HepG2 (cell line): ENCODE measurements around the gene TEDC1. TPM values are rescaled to one million over a fixed set of nuclear protein-coding genes. Genes with fewer than 3 reads are reported as not detected.

Experiments
- ATAC-seq: fragments of 200-7000 bp; cut with Tn5 transposase; 3 replicates; pipeline ENCODE4 v1.9.1; 2020; ENCODE audit warnings: mild to moderate bottlenecking, moderate library complexity
- BruUV-seq: library from RNA; stranded (reverse); fragments of 400-500 nt; replicated peaks from 2 replicates; lab custom pipeline; 2021; lab: Mats Ljungman, UMichigan
- CTCF ChIA-PET: fragments of 300-600 bp; formaldehyde crosslinking; extraction: SDS; loops from one replicate; lab custom pipeline; 2021; ENCODE audit warnings: low total read pairs, inconsistent platforms, low intra/inter-chr PET ratio; lab: Yijun Ruan, JAX
- POLR2A ChIA-PET: fragments of 350-600 bp; sonication (Branson Sonifier 250); formaldehyde crosslinking; loops from one replicate; lab custom pipeline; 2020; ENCODE audit warnings: antibody characterized with exemption, inconsistent platforms; lab: Yijun Ruan, JAX
- DNase-seq: peaks from one replicate; pipeline ENCODE4 v3.0.0-alpha.2; 2015; ENCODE audit warnings: low spot score
- FAIRE-seq: peaks from 3 replicates; lab custom pipeline; 2011; peaks lifted over from hg19 to GRCh38; lab: Jason Lieb, UNC
- H2AFZ ChIP-seq: one replicate; pipeline ENCODE4 v1.6.1; 2011; ENCODE audit warnings: low read length, inconsistent platforms
- H3K27ac ChIP-seq: fragments of 300-600 bp; 3 replicates; pipeline ENCODE4 v1.8.0; 2011; ENCODE audit warnings: mixed run types, mild to moderate bottlenecking, mixed read lengths, low read length, inconsistent platforms; ENCODE audit not compliant: insufficient read depth; ENCODE audit errors: extremely low read length
- H3K27me3 ChIP-seq, 2 experiments: fragments of 200-600 bp in 1 of 2; 2 replicates in 1 of 2; 3 replicates in 1 of 2; pipeline versions ENCODE4 v1.6.0 to v1.8.0; 2011; ENCODE audit warnings: low read length in 2 of 2, mild to moderate bottlenecking in 2 of 2, moderate library complexity in 2 of 2, inconsistent platforms in 1 of 2; ENCODE audit not compliant: insufficient read depth in 2 of 2, control insufficient read depth in 1 of 2
- H3K36me3 ChIP-seq, 2 experiments: fragments of 200-600 bp in 1 of 2; replicated peaks in 1 of 2; 2 replicates in 1 of 2; 3 replicates in 1 of 2; pipeline versions ENCODE4 v1.5.1 to v1.8.0; 2011; ENCODE audit warnings: low read length in 2 of 2, inconsistent platforms in 1 of 2; ENCODE audit not compliant: insufficient read depth in 2 of 2, control insufficient read depth in 1 of 2
- H3K4me1 ChIP-seq: 2 replicates; pipeline ENCODE4 v1.5.1; 2012; ENCODE audit warnings: low read length, inconsistent platforms; ENCODE audit not compliant: insufficient read depth
- H3K4me2 ChIP-seq: 2 replicates; pipeline ENCODE4 v1.6.0; 2011; ENCODE audit warnings: low read depth, low read length, inconsistent platforms
- H3K4me3 ChIP-seq, 3 experiments: fragments of 200-600 bp in 1 of 3; sonication (generic), shearing (Covaris generic) in 1 of 3; replicated peaks in 1 of 3; 2 replicates each; pipeline ENCODE4 v1.5.1; 2011 to 2016; ENCODE audit warnings: low read length in 3 of 3, inconsistent platforms in 2 of 3, low read depth in 2 of 3, mild to moderate bottlenecking in 2 of 3, control low read depth in 1 of 3, mixed read lengths in 1 of 3; ENCODE audit not compliant: insufficient read depth in 1 of 3
- H3K79me2 ChIP-seq: one replicate; pipeline ENCODE4 v1.6.1; 2011; ENCODE audit warnings: low read length, inconsistent platforms; ENCODE audit not compliant: insufficient read depth
- H3K9ac ChIP-seq: 2 replicates; pipeline ENCODE4 v1.6.0; 2011; ENCODE audit warnings: mild to moderate bottlenecking, low read depth, low read length, inconsistent platforms; ENCODE audit not compliant: insufficient read depth
- H3K9me3 ChIP-seq: 2 replicates; pipeline ENCODE4 v1.5.1; 2012; ENCODE audit warnings: mild to moderate bottlenecking, low read length
- H4K20me1 ChIP-seq: 2 replicates; pipeline ENCODE4 v1.6.0; 2011; ENCODE audit warnings: inconsistent platforms, mild to moderate bottlenecking, low read length, moderate library complexity; ENCODE audit not compliant: insufficient read depth
- ARNT2 ChIP-seq: sonication (generic); formaldehyde crosslinking; IDR thresholded peaks from 2 replicates; pipeline ENCODE4 v1.8.0; 2022; ENCODE audit warnings: mild to moderate bottlenecking, low read depth, missing genetic modification reagents, moderate library complexity
- ESRRA ChIP-seq: sonication (generic); formaldehyde crosslinking; IDR thresholded peaks from 2 replicates; pipeline ENCODE4 v1.5.1; 2020; ENCODE audit warnings: mild to moderate bottlenecking, low read depth, missing genetic modification reagents
- FOXJ3 ChIP-seq: sonication (generic); formaldehyde crosslinking; IDR thresholded peaks from 2 replicates; pipeline ENCODE4 v1.4.0; 2020; ENCODE audit warnings: missing genetic modification reagents, mild to moderate bottlenecking, borderline replicate concordance
- NONO ChIP-seq, 2 experiments: fragments of 450-650 bp in 1 of 2; sonication (generic) in 1 of 2; formaldehyde crosslinking in 1 of 2; IDR thresholded peaks in 1 of 2; conservative IDR thresholded peaks in 1 of 2; 2 replicates each; pipeline versions ENCODE4 v1.6.1 to v1.8.0; 2017 to 2022; ENCODE audit warnings: mild to moderate bottlenecking in 1 of 2, missing genetic modification reagents in 1 of 2, moderate library complexity in 1 of 2
- SP2 ChIP-seq: sonication (generic); formaldehyde crosslinking; IDR thresholded peaks from 2 replicates; pipeline ENCODE4 v1.5.1; 2020; ENCODE audit warnings: mild to moderate bottlenecking, missing genetic modification reagents
- ZBTB1 ChIP-seq: sonication (generic); formaldehyde crosslinking; IDR thresholded peaks from 2 replicates; pipeline ENCODE4 v1.4.0; 2020; ENCODE audit warnings: missing genetic modification reagents, borderline replicate concordance
- ZFX ChIP-seq: sonication (generic); formaldehyde crosslinking; IDR thresholded peaks from 2 replicates; pipeline ENCODE4 v1.4.0; 2020; ENCODE audit warnings: mild to moderate bottlenecking, low read depth, missing genetic modification reagents, moderate library complexity
- ZNF263 ChIP-seq: sonication (generic); formaldehyde crosslinking; IDR thresholded peaks from 2 replicates; pipeline ENCODE4 v1.4.0; 2020; ENCODE audit warnings: missing genetic modification reagents
- ZNF350 ChIP-seq: sonication (generic); formaldehyde crosslinking; IDR thresholded peaks from 2 replicates; pipeline ENCODE4 v1.4.0; 2020; ENCODE audit warnings: mild to moderate bottlenecking, low read depth, missing genetic modification reagents, borderline replicate concordance
- ZNF550 ChIP-seq: sonication (generic); formaldehyde crosslinking; IDR thresholded peaks from 2 replicates; pipeline ENCODE4 v1.4.0; 2020; ENCODE audit warnings: mild to moderate bottlenecking, missing genetic modification reagents, borderline replicate concordance
- WGBS: methylation state at CpG from one replicate; pipeline ENCODE4 v1.1.6; 2017; ENCODE audit warnings: low lambda C conversion rate; 5-methylcytosine and 5-hydroxymethylcytosine counted together
- in situ Hi-C: cut with HindIII; loops from 2 replicates; pipeline ENCODE4 v1.10.0; 2017; ENCODE audit warnings: low pct_unique_long_range_greater_than_20kb; ENCODE audit not compliant: extremely low pct_ligation_motif_present
- intact Hi-C: fragments of 100-400 bp; cut with micrococcal nuclease; formaldehyde crosslinking; loops from one replicate; pipeline ENCODE4 v1.10.0; 2022; ENCODE audit not compliant: unreplicated experiment
- polyA plus RNA-seq, 8 experiments: library from polyadenylated mRNA; depleted of rRNA in 3 of 8; stranded (reverse) in 7 of 8; unstranded in 1 of 8; fragments of >200 nt; fragmentation: Illumina TruSeq in 4 of 8; extraction: Trizol in 4 of 8; gene quantifications; 2 replicates each; pipeline versions ENCODE4 v1.2.1 to v1.2.3, GENCODE V29; 2011 to 2016; ENCODE audit warnings: low read depth in 4 of 8, missing spikeins in 1 of 8, mixed read lengths in 1 of 8; ENCODE audit not compliant: insufficient read depth in 1 of 8
- total RNA-seq, 5 experiments: library from RNA; depleted of rRNA; stranded (reverse); fragments of >200 nt; fragmentation: Illumina TruSeq; extraction: Trizol; gene quantifications; 2 replicates each; pipeline ENCODE4 v1.2.3, GENCODE V29; 2016; ENCODE audit warnings: low read depth in 1 of 5
- TF ChIP-seq, protein P1 (sequence below): sonication (generic); formaldehyde crosslinking; IDR thresholded peaks from 2 replicates; pipeline ENCODE4 v1.8.0; 2022; ENCODE audit warnings: missing genetic modification reagents, low read depth, mild to moderate bottlenecking, borderline replicate concordance
- TF ChIP-seq, protein P2 (sequence below): sonication (generic); formaldehyde crosslinking; IDR thresholded peaks from 2 replicates; pipeline ENCODE4 v1.4.0; 2020; ENCODE audit warnings: missing genetic modification reagents
- TF ChIP-seq, protein P3 (sequence below), 2 experiments: sonication (generic) in 1 of 2; formaldehyde crosslinking in 1 of 2; IDR thresholded peaks; 2 replicates each; pipeline versions ENCODE4 v1.4.0 to v1.6.1; 2018 to 2020; ENCODE audit warnings: missing genetic modification reagents in 2 of 2, borderline replicate concordance in 1 of 2, low read depth in 1 of 2, mild to moderate bottlenecking in 1 of 2, missing biosample characterization in 1 of 2

TEDC1 gene
- total and polyA plus RNA-seq, 2 of the 13 experiments (the other 11 are each of a cell fraction or from before 2014, with no cell fraction given), result 5.7 to 27.4 TPM

DNA sequence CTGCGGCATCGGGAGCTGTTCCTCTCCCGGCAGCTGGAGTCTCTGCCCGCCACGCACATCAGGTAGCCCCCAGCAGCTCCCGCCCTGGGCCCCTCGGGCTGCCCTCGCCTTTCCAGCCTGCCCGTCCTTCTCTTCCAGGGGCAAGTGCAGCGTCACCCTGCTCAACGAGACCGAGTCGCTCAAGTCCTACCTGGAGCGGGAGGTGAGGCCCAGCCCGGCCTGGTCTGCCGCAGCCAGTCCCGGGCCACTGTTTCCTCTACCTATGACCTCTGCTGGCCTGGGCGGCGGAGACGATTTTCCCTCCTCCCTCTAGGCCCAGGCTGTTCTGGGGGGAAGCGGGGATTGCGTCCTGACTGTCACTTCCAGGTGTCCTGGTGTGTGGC is 40.9 kb upstream of the TEDC1 start (continued):
- no peak for TF ChIP-seq SP2 (CRISPR knock-in tag)
- TF ChIP-seq, all 625 proteins: peak for 0

DNA sequence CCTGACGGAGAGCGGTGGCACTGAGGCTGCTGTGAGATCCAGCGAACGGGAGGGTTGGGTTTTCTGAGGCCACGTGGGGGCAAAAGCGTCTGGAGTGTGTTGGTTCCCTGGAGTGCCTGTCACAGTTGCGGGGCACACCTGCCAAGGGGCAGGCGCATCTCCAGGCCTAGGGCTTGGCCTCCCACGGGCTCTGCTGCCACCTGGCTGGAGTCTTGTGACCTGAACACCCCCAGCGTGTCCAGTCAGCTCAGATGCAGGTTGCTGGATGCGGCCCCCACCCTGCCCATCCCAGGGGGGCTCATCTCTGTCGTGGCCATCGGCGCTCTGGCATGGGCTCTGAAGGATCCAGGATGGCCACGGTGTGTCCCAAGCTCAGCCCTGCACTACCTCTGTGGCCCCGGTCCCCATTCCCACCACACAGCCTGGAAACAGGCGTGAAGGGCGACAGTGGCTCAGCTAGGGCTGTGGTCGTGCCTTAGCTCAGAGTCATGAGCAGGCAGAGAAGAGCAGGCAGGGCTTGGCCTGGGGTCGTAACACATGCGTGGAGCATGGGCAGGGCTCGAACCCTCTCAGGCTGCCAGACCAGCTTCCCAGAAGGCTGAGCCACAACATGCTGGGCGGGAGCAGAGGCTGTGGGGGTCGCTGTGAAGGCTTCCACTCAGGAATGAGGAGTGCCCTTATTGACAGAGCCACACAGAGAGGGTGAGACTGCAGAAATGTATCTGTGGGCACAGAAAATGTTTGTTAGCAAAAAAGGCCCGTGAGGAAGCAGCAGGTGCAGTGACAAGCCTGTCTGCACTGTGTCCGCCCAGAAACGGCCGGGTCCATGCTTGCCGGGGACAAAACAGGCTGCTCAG is 40.0 kb upstream of the TEDC1 start:
- Histone ChIP-seq H3K9me3 (no peaks in the 10 kb centered on the region), H3K27ac (no peak overlapping the region), H2AFZ (no peak overlapping the region), H3K36me3 (peaks cover 20 to 48% of the 10 kb centered on the region in 2 experiments; a peak in 4 of 5 replicates), H3K9ac (no peak overlapping the region), H3K4me1 (peaks cover 11% of the 10 kb centered on the region), H3K79me2 (no peaks in the 10 kb centered on the region), H4K20me1 (no peaks in the 10 kb centered on the region), H3K4me2 (no peak overlapping the region), H3K4me3 (no peak overlapping the region), H3K27me3 (no peaks in the 10 kb centered on the region)
- DNase-seq (no peak), ATAC-seq (no peak), FAIRE-seq (no peak)
- 91% methylated on average over 14 of the region's 29 CpGs for WGBS
- ChIA-PET POLR2A (no interaction called here), CTCF (no interaction called here)
- intact Hi-C loops (no loop called here), in situ Hi-C loops (no loop called here)
- BruUV-seq, result no TSS peak
- TF ChIP-seq ZNF550 (CRISPR knock-in tag), result no peak
- no peak for TF ChIP-seq ZBTB1 (CRISPR knock-in tag)
- TF ChIP-seq, protein P1, sequence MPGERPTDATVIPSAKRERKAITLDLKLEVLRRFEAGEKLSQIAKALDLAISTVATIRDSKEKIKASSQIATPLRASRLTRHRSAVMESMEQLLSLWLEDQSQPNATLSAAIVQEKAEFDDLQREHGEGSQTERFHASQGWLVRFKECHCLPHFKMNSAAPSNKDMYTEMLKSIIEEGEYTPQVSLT, result no peak
- TF ChIP-seq ARNT2 (CRISPR knock-in tag), result no peak
- TF ChIP-seq, protein P2, sequence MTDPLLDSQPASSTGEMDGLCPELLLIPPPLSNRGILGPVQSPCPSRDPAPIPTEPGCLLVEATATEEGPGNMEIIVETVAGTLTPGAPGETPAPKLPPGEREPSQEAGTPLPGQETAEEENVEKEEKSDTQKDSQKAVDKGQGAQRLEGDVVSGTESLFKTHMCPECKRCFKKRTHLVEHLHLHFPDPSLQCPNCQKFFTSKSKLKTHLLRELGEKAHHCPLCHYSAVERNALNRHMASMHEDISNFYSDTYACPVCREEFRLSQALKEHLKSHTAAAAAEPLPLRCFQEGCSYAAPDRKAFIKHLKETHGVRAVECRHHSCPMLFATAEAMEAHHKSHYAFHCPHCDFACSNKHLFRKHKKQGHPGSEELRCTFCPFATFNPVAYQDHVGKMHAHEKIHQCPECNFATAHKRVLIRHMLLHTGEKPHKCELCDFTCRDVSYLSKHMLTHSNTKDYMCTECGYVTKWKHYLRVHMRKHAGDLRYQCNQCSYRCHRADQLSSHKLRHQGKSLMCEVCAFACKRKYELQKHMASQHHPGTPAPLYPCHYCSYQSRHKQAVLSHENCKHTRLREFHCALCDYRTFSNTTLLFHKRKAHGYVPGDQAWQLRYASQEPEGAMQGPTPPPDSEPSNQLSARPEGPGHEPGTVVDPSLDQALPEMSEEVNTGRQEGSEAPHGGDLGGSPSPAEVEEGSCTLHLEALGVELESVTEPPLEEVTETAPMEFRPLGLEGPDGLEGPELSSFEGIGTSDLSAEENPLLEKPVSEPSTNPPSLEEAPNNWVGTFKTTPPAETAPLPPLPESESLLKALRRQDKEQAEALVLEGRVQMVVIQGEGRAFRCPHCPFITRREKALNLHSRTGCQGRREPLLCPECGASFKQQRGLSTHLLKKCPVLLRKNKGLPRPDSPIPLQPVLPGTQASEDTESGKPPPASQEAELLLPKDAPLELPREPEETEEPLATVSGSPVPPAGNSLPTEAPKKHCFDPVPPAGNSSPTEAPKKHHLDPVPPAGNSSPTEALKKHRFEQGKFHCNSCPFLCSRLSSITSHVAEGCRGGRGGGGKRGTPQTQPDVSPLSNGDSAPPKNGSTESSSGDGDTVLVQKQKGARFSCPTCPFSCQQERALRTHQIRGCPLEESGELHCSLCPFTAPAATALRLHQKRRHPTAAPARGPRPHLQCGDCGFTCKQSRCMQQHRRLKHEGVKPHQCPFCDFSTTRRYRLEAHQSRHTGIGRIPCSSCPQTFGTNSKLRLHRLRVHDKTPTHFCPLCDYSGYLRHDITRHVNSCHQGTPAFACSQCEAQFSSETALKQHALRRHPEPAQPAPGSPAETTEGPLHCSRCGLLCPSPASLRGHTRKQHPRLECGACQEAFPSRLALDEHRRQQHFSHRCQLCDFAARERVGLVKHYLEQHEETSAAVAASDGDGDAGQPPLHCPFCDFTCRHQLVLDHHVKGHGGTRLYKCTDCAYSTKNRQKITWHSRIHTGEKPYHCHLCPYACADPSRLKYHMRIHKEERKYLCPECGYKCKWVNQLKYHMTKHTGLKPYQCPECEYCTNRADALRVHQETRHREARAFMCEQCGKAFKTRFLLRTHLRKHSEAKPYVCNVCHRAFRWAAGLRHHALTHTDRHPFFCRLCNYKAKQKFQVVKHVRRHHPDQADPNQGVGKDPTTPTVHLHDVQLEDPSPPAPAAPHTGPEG, result no peak
- TF ChIP-seq ZNF350 (CRISPR knock-in tag), result no peak
- no peak for TF ChIP-seq ZNF263 (CRISPR knock-in tag)
- TF ChIP-seq ESRRA, result no peak
- no peak for TF ChIP-seq ZFX (CRISPR knock-in tag)
- TF ChIP-seq FOXJ3 (CRISPR knock-in tag), result no peak
- no peak for TF ChIP-seq NONO (IDR thresholded peaks at IDR 0.05)
- TF ChIP-seq NONO (CRISPR knock-in tag; conservative IDR thresholded peaks at IDR 0.05), result no peak
- TF ChIP-seq, protein P3, sequence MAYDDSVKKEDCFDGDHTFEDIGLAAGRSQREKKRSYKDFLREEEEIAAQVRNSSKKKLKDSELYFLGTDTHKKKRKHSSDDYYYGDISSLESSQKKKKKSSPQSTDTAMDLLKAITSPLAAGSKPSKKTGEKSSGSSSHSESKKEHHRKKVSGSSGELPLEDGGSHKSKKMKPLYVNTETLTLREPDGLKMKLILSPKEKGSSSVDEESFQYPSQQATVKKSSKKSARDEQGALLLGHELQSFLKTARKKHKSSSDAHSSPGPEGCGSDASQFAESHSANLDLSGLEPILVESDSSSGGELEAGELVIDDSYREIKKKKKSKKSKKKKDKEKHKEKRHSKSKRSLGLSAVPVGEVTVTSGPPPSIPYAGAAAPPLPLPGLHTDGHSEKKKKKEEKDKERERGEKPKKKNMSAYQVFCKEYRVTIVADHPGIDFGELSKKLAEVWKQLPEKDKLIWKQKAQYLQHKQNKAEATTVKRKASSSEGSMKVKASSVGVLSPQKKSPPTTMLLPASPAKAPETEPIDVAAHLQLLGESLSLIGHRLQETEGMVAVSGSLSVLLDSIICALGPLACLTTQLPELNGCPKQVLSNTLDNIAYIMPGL (CRISPR knock-in tag; IDR thresholded peaks at IDR 0.05; ENCODE audit: borderline replicate concordance in 1 of 2, low read depth in 1 of 2), result no peak
